Stimulated activated CD8-positive, alpha-beta memory T cell treated with anti-CD3 and anti-CD28 coated beads, Interleukin-4, amount 100 ng/mL, for 24 hours (primary cell): Measurements from ENCODE around the gene PARD6B.

ENCODE experiments used
- DNase-seq: peaks from one replicate; pipeline ENCODE4 v3.0.0-alpha.2; 2020; ENCODE audit warnings: low read depth

Gene PARD6B

GRCh38 chr20:50724112-50724725 lies 7.2 kb upstream of the PARD6B start:
- no peak for DNase-seq

GRCh38 chr20:50724851-50725723 lies 6.3 kb upstream of the PARD6B start:
- peak; percentile 69 for DNase-seq

- no peak for DNase-seq
Measured at GRCh38 chr20:50725724-50726005, 5.7 kb upstream of the PARD6B start.

- no peak for DNase-seq
Measured at GRCh38 chr20:50726955-50727791, 4.2 kb upstream of the PARD6B start.

GRCh38 chr20:50727792-50728485 lies 3.4 kb upstream of the PARD6B start:
- DNase-seq: no peak

- no peak for DNase-seq
Measured at GRCh38 chr20:50728486-50728980, 2.8 kb upstream of the PARD6B start.

GRCh38 chr20:50728981-50729874 lies 2.2 kb upstream of the PARD6B start:
- DNase-seq: no peak

- DNase-seq: no peak
Measured at GRCh38 chr20:50729901-50730764, 1.2 kb upstream of the PARD6B start.

- DNase-seq: no peak
Measured at GRCh38 chr20:50730765-50731054, 670 bp upstream of the PARD6B start.

- no peak for DNase-seq
Measured at GRCh38 chr20:50731930-50732690, 730 bp downstream of the PARD6B start.

GRCh38 chr20:50733644-50734349 lies 2.4 kb downstream of the PARD6B start:
- DNase-seq: no peak

- no peak for DNase-seq
Measured at GRCh38 chr20:50734730-50735679, 3.6 kb downstream of the PARD6B start.

- DNase-seq: no peak
Measured at GRCh38 chr20:50735813-50736212, 4.4 kb downstream of the PARD6B start.

GRCh38 chr20:50737352-50737751 lies 6.0 kb downstream of the PARD6B start:
- DNase-seq: no peak

- no peak for DNase-seq
Measured at GRCh38 chr20:50743087-50743486, 11.7 kb downstream of the PARD6B start.

GRCh38 chr20:50744143-50744792 lies 12.9 kb downstream of the PARD6B start:
- no peak for DNase-seq

- DNase-seq: no peak
Measured at GRCh38 chr20:50745634-50746137, 14.3 kb downstream of the PARD6B start.
